ENCODE data around the gene CDHR3.
A peak's percentile ranks its signal among the peaks of the same experiment; 100 is the strongest.

CDHR3 gene

DNA sequence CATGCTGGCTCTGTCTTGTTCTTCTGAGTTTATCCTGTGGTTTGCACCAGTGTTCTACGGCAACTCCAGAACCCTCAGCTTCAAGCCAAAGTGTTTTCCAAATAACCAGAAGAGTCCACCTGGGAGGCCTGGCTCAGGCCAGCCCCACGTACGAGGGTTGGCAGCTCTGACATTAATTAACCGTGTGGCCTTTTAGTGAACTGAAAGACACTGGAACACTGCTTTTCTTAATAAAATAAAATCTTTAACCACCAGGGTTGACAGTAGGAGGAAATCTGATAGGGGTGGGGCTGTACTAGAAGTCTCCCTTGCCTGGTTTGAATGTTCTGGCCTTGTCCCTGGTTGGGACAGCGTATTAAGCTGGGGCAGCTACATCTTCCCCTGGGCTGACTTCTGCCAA is 84.1 kb downstream of the CDHR3 start:
- no peak for DNase-seq (ENCODE audit: low read depth in 2 of 3, low spot score in 1 of 3)

GRCh38 chr7:106047818-106048705 is 85.0 kb downstream of the CDHR3 start:
- DNase-seq (ENCODE audit: low read depth in 2 of 3, low spot score in 1 of 3), result no peak

GRCh38 chr7:106048706-106049020 is 85.6 kb downstream of the CDHR3 start:
- no peak for DNase-seq (ENCODE audit: low read depth in 2 of 3, low spot score in 1 of 3)

- DNase-seq (ENCODE audit: low read depth in 2 of 3, low spot score in 1 of 3), result no peak
Measured at GRCh38 chr7:106049139-106049752, 86.2 kb downstream of the CDHR3 start.

DNA sequence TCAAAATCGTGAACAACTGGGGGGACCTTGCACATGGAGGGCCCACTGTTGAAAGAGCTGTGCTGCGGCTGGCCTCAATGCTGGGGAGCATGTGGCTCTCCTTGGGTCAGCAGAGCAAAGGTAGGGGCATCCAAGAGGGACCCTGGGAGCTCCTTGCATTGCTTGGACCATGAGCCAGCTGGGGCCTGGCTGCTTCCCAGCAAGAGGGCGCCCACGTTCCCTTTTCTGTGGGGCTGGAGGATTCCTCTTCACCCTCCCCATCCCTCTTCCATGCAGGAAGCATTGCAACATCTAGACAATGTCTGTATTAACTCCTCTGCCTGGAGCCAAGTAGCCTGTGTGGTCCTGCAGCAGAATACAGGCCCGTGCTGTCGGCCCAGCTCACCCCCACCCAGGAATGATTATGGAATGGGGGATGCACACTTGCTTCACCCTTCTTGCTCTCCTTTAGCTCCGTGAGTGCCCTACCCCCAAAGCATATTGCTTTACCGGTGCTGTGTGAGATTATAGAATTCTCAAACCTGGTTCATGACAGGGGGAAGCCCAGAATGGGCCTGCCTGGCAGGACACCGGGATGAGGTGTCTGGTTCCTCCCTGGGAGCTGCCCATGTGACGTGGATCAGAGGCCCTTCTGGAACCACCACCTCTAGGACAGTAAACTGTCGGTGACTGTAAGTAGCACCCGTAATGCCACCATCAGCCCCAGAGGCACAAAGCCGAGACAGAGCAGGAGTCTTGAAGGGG is 87.1 kb downstream of the CDHR3 start:
- DNase-seq (ENCODE audit: low read depth in 2 of 3, low spot score in 1 of 3), result no peak

DNA sequence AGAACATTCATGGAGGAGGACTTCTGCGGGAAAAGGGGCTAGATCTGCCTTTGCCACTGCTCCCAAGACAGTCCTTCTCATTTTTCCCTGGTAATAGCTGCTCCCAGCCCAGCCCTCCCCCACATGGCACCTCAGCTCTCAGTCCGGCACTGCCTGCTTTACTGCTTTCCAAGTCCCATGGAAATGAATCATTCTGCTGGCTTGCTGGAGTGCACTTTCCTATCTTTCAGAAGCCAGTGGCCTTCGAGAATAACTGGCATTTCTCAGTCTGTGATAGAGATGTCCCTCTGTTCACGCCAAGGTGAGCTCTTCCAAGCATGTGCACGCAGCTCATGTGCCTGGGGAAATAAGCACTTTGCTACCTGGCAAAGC is 87.7 kb downstream of the CDHR3 start:
- DNase-seq (ENCODE audit: low read depth in 2 of 3, low spot score in 1 of 3), result no peak

- DNase-seq (ENCODE audit: low read depth in 2 of 3, low spot score in 1 of 3), result no peak
Measured at GRCh38 chr7:106052681-106053080, 89.6 kb downstream of the CDHR3 start.

- DNase-seq (ENCODE audit: low read depth in 2 of 3, low spot score in 1 of 3), result no peak
Measured at GRCh38 chr7:106053109-106053508, 90.0 kb downstream of the CDHR3 start.

GRCh38 chr7:106054156-106054910 is 91.3 kb downstream of the CDHR3 start:
- DNase-seq (ENCODE audit: low read depth in 2 of 3, low spot score in 1 of 3), result no peak

GRCh38 chr7:106054971-106055532 is 92.0 kb downstream of the CDHR3 start:
- no peak for DNase-seq (ENCODE audit: low read depth in 2 of 3, low spot score in 1 of 3)

DNA sequence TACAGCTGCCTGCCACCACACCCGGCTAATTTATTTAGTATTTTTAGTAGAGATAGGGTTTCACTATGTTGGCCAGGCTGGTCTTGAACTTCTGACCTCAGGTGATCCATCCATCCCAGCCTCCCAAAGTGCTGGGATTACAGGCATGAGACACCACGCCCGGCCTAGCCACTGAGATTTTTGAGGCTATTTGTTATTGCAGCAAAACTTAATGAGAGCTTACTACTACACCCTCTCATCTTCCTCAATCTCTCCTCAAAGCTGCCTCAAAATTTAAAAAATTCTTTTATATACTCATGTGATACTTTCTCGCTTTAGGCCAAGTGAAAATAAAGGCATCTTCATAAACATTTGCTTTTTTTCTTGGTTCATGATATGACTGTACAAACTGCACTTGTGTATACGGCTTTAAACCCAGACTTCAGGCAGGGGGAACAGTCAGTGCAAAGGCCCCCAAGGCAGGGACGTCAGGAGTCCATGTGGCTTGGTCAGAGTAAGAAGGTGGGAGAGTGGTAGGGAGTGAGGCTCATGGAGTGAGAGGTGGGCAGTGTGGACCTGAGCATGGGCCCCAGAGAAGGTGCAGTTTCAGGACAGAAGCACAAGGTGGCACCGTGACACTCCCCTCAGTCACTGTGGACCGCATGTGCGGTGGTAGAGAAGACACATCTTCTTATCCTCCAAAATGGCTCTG is 93.6 kb downstream of the CDHR3 start:
- DNase-seq (ENCODE audit: low read depth in 2 of 3, low spot score in 1 of 3), result peak; percentile 46 to 62 (median 47)

DNA sequence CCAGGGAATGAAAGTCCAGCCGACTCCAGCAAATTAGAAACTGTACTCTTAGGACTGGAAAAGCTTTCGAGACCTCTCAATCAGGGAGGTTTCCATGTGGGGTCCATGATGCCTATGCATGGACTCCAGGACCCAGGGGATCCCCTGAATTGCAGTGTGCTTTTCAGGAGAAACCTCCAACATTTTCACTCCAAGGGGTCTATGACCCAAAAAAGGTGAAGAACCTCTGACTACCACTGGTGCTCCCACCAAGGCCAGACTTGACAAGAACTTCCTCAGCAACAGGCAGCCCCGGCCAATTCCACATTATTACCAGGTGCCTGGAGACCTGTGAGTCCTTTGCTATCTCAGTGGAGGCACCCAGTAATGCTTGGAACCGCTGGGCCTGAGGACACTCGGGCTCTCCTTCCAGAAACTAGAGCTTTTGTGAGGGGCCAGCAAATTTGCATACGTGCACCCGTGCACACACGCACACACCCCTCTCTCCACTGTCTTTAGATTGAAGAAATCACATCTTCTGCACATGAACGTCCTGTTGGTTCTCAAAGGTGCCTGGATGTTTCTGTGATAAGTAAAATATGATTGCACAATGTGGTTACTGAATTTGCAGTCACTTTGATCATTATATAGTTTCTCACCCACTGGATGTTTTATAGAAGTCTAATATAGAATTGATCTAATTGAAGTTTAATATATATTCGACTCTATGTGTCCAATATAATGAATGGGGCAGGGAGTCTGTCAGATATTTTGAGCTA is 94.3 kb downstream of the CDHR3 start:
- DNase-seq (ENCODE audit: low read depth in 2 of 3, low spot score in 1 of 3), result no peak

DNA sequence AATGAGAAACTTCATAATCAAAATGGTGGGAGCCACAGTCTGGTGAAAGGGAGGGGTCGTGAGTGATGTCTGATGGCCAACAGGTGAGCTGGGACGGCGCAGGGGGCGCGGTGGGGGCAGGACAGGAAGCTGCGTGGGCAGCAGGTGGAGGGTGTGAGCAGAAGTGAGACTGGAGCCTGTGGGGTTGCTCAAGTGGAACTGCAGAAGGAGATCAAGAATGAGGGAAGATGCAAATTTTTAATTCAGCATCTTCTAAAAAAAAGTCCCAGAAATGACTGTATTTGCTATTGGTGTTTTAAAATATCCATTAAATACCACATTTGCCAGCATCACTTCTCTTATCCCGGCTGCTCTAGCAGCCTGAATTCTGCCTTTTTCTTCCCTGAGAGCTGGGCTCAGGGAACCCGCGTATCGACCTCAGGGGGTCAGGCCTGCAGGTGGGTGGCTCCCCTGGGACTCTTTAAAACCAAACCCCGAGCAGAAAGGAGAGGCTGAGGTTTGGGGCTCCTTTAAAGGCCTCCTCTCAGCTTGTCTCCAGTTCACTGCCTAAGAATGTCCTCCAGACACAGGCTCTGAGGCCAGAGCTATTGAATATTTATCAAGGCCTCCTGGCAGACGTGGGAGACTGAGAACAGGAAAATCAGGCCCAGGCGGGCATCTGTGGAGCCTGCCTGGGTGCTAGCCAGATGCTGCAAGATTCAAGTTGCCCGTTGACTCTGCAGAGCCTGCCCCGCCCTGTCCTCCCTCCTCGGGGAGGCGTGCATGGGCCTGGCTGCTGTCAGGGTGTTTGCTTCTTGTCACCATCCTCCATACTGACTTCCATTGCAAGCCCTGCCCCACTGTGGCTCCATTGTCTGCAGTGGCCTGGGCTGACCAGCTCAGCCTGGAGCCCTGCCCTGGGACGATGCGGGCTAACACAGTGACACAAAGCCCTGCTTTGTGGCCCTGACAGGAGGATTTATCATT is 95.2 kb downstream of the CDHR3 start:
- no peak for DNase-seq (ENCODE audit: low read depth in 2 of 3, low spot score in 1 of 3)

- DNase-seq (ENCODE audit: low read depth in 2 of 3, low spot score in 1 of 3), result no peak
Measured at GRCh38 chr7:106058928-106059324, 95.9 kb downstream of the CDHR3 start.

GRCh38 chr7:106059556-106059955 is 96.5 kb downstream of the CDHR3 start:
- DNase-seq (ENCODE audit: low read depth in 2 of 3, low spot score in 1 of 3), result no peak

GRCh38 chr7:106060394-106060920 is 97.4 kb downstream of the CDHR3 start:
- DNase-seq (ENCODE audit: low read depth in 2 of 3, low spot score in 1 of 3), result no peak

DNA sequence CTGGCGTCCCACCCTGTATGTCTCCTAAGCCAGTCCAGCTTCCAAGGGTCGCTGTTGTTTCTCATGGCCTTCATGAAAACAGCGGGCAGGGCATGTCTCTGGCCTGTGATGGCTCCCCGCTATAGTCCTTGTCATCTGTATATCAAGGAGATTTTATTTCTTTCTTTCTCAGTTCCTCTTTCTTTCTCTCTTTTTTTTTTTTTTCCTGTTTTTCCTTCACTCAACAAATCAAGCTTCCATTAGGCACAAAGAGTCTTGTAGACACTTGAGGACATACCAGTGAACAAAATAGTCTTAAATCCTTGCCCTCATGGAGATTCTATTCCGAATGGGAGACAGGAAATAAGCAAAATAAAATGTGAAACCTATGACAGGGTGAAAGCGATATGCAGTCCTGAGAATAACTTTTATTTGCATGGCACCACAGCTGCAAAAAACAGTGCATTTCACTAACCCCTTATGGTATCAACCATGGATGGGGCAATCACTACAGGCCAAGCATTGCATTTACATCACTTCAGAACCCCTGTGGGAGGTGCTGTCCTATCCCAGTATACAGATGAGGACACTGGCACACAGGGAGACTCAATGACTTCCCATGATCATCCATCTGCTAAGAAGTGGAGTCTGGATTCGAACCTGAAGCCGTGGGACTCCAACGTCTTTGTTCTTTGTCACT is 98.4 kb downstream of the CDHR3 start:
- no peak for DNase-seq (ENCODE audit: low read depth in 2 of 3, low spot score in 1 of 3)

DNA sequence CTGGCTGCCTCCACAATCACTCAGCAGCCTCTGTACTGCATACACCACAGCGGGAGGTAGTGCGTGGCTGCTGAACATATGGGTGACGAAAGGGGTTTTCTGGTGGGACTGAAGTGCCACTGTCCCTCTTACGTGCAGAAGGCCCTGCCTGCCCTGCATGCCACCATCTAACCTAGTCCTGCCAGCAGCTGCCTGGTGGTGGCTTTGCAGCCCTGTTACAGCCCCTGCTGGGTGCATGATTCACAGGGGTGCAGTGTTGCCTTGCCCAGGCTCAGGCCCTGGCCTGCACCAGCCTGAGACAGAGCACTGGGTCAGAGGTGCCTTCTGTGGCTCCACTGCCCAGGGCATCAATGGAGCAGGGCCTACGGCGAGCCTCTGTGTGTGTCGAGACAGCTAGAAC is 98.9 kb downstream of the CDHR3 start:
- DNase-seq (ENCODE audit: low read depth in 2 of 3, low spot score in 1 of 3), result no peak

Measured in stimulated activated CD4-positive, alpha-beta T cell treated with anti-CD3 and anti-CD28 coated beads, Interleukin-12 subunit alpha, Interleukin-12 subunit beta, amount 100 ng/mL, for 48 hours (primary cell).